ENCODE data around the gene ARHGAP26.

ARHGAP26 gene

DNA sequence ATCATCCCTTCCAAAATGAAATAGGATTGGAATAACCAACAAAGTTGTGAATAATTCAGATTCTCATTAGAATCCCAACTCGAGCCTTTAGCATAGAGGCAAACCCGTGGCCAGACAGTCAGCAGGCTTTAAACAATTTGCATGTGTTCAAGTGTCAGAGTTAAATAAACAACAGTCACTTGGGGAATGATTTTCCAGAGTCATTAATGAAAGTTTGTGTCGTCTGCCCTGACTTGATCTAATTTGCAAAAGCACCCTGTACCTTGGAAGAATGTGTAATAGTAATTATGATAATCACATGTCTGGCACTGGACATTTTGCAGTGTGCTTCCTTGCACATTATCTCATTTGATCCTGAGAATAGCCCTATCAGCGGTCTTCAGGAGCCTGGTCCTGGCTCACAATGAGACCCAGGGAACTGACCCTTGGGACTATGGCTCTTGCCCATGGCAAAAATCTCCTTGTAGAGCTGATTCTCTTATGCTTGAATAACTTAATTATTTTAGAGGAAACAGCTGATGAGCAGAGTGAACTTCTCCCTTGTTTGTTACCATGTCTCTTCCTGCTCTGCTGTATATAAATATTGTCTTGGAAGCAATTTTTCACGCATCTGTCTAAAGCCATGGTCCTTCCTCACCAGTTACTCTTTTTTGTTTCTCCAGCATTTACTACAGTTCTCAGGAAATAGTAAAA is 360.6 kb downstream of the ARHGAP26 start:
- no peak for DNase-seq (ENCODE audit: low read depth)
- TF ChIP-seq, protein P1, sequence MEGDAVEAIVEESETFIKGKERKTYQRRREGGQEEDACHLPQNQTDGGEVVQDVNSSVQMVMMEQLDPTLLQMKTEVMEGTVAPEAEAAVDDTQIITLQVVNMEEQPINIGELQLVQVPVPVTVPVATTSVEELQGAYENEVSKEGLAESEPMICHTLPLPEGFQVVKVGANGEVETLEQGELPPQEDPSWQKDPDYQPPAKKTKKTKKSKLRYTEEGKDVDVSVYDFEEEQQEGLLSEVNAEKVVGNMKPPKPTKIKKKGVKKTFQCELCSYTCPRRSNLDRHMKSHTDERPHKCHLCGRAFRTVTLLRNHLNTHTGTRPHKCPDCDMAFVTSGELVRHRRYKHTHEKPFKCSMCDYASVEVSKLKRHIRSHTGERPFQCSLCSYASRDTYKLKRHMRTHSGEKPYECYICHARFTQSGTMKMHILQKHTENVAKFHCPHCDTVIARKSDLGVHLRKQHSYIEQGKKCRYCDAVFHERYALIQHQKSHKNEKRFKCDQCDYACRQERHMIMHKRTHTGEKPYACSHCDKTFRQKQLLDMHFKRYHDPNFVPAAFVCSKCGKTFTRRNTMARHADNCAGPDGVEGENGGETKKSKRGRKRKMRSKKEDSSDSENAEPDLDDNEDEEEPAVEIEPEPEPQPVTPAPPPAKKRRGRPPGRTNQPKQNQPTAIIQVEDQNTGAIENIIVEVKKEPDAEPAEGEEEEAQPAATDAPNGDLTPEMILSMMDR (IDR thresholded peaks at IDR 0.05; ENCODE audit: low read depth, low read length, missing control alignments) = no peak
- H3K4me3 ChIP-seq (ENCODE audit: low read depth, low read length) = no peak overlapping the region

DNA sequence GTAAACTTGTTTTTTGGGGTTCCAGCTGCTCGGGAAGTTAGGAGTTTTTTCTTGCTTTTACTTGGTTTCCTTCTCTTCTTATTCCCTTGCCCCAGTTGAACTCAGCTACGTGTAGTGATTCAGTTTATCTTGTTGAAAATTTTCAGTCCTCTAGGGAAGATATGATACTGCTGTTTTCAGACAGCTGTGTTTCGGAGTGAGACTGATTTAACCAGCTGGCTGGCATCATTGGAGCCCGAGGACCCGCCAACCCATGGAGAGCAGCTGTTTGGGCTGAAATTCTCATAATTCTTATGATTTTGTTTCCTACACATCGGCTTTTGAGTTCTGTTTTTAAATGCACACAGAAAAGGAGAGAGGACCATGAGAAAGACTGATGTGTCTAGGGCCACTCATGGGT is 361.8 kb downstream of the ARHGAP26 start:
- TF ChIP-seq, protein P1 (IDR thresholded peaks at IDR 0.05; ENCODE audit: low read depth, low read length, missing control alignments) = no peak
- H3K4me3 ChIP-seq (ENCODE audit: low read depth, low read length) = no peak overlapping the region
- no peak for DNase-seq (ENCODE audit: low read depth)

DNA sequence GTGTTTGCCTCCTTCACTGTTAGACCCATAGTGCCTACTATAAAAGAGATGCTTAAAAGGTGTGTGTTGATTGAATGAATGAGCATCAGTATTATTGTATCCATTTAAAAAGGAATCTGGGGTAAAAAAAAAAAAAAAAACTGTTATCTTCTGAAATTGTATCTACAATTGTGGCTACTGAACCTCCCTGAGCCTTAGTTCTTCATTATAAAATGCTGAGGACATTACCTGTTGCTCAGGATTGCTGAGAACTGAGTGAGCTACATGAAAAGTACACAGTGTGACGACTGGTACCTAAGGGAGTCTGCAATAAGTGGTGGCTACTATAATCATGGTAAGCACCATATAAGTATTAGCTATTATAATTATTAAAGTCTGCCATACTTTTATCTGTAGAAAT is 362.6 kb downstream of the ARHGAP26 start:
- TF ChIP-seq, protein P1 (IDR thresholded peaks at IDR 0.05; ENCODE audit: low read depth, low read length, missing control alignments) = no peak
- H3K4me3 ChIP-seq (ENCODE audit: low read depth, low read length) = no peak overlapping the region
- DNase-seq (ENCODE audit: low read depth) = no peak

DNA sequence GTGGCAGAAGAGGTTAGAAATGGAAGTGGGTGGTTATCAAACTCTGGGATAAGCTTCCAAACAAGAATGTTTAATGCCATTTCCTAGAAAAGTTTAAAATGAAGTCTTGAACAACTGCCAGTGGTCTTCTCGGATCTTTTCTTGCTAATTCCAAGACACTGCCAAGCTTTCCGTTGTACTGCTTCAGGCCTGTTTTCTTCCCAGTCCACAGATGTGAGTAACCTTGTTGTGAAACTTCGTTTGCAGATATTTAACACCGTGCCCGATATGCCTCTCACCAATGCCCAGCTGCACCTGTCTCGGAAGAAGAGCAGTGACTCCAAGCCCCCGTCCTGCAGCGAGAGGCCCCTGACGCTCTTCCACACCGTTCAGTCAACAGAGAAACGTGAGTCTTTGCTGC is 363.5 kb downstream of the ARHGAP26 start:
- H3K4me3 ChIP-seq (ENCODE audit: low read depth, low read length) = no peak overlapping the region
- TF ChIP-seq, protein P1 (IDR thresholded peaks at IDR 0.05; ENCODE audit: low read depth, low read length, missing control alignments) = no peak
- no peak for DNase-seq (ENCODE audit: low read depth)

DNA sequence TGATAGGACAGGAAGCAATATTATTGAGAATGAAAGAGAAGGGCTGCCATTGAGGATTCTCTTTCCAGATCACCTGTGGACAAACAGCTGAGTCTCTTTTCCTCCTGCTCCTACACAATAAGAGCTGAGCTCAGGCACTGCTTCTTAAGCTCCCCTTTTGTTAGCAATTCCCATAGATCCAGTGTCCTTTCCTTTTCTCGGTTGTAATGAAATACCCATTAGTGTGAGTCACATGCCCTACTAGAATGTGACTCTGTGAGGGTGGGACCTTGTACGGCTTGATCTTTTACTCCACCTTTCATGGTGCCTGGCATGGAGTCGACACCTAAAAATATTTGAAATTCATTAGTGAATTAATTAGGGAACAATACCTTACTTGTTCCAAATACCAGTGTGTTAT is 364.1 kb downstream of the ARHGAP26 start:
- DNase-seq (ENCODE audit: low read depth) = no peak
- TF ChIP-seq, protein P1 (IDR thresholded peaks at IDR 0.05; ENCODE audit: low read depth, low read length, missing control alignments) = no peak
- no peak overlapping the region for H3K4me3 ChIP-seq (ENCODE audit: low read depth, low read length)

DNA sequence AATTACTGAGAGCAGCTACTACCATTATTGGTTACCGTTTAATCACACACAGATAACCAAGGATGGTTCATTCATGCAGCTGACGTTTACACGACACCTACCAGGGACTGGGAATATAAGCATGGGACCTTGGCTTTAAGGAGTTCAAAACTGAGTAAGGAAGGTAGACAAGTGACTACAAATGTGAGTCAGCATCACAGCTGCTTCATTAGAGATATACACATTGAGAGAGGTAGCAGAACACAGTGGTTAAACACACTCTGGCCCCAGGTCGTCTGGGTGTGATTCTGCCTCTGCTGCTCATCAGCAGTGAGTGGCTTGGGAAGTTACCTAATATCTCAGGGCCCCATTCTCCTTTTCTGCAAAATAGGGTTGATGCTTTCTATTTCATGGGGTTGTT is 364.7 kb downstream of the ARHGAP26 start:
- no peak for DNase-seq (ENCODE audit: low read depth)
- H3K4me3 ChIP-seq (ENCODE audit: low read depth, low read length) = no peak overlapping the region
- TF ChIP-seq, protein P1 (IDR thresholded peaks at IDR 0.05; ENCODE audit: low read depth, low read length, missing control alignments) = no peak
